Cardiac muscle cell (in vitro differentiated cells and primary cell): ENCODE results near the gene GAS2. TPM values are rescaled to one million over a fixed set of nuclear protein-coding genes. Genes with fewer than 3 reads are reported as not detected.

Experiments used
- DNase-seq, 2 donors: peaks; one replicate each; pipeline versions ENCODE4 v3.0.0 to v3.0.0-alpha.2; 2010 to 2017; ENCODE audit warnings: low read depth in 1 of 2, low spot score in 1 of 2
- H3K27ac ChIP-seq: fragments of 200-600 bp; sonication (generic); 2 replicates; pipeline ENCODE4 v1.5.1; 2016
- H3K27me3 ChIP-seq: fragments of 200-600 bp; sonication (generic); 2 replicates; pipeline ENCODE4 v1.6.0; 2016; ENCODE audit warnings: control low read depth
- H3K36me3 ChIP-seq: fragments of 200-600 bp; sonication (generic); 2 replicates; pipeline ENCODE4 v1.5.1; 2016; ENCODE audit warnings: control low read depth
- H3K4me1 ChIP-seq: fragments of 200-600 bp; sonication (generic); 2 replicates; pipeline ENCODE4 v1.8.1; 2017; ENCODE audit warnings: low read depth, mild to moderate bottlenecking, mixed run types
- H3K4me3 ChIP-seq: fragments of 200-600 bp; sonication (generic); 2 replicates; pipeline ENCODE4 v1.5.1; 2016; ENCODE audit warnings: mild to moderate bottlenecking
- H3K9me3 ChIP-seq: fragments of 200-600 bp; sonication (generic); 2 replicates; pipeline ENCODE4 v1.5.1; 2017; ENCODE audit warnings: low read depth, mild to moderate bottlenecking, control low read depth
- CTCF ChIP-seq: IDR thresholded peaks from 2 replicates; pipeline ENCODE4 v1.5.1; 2012; ENCODE audit warnings: low read depth, mild to moderate bottlenecking, low read length
- polyA plus RNA-seq: library from polyadenylated mRNA; unstranded; fragments of >200 nt; fragmentation: Nextera tagmentation; extraction: Ambion mirVana; gene quantifications from 2 replicates; pipeline ENCODE4 v1.2.1, GENCODE V29; 2016
- total RNA-seq: library from RNA; depleted of rRNA; stranded (reverse); fragments of >200 nt; gene quantifications from 2 replicates; pipeline ENCODE4 v1.2.3, GENCODE V29; 2016

The GAS2 gene
- total and polyA plus RNA-seq, 2 experiments from 2014 or later: 6.2 to 9.6 TPM

DNA sequence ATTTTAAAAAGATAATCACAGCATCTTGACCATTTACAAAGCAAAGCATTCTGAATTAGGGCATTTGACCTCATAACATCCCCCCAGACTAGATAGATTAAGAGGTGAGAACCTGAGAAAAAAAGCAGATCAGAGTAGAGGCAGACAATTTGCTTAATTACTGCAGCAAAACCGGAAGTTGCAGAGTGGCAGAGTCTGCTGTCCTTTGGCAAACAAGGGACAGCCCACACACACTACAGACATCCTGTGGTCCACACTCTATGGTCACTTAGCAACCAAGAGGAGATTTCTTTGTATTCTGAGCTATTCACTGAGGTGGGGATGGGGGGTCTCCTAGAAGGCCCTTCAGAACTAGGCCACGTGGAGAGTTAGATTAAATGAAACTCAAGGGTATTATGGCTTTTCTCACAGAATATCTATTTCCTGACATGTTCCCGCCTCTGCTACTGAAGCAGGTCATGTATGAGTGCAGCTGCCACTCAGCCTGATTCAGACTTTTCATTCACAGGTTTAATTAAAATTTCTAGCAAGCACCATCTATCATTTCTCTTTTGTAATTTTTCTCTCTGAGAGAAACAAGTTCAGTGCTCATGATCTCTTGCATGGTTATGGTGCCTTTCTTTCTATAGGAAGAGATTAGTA lies 114.7 kb downstream of the GAS2 start:
- H3K27me3 ChIP-seq: no peaks in the 10 kb centered on the region
- no peak overlapping the region for H3K27ac ChIP-seq
- DNase-seq: no peak
- no peaks in the 10 kb centered on the region for H3K36me3 ChIP-seq
- H3K9me3 ChIP-seq: no peaks in the 10 kb centered on the region
- H3K4me3 ChIP-seq: no peak overlapping the region
- no peak for TF ChIP-seq CTCF
- no peaks in the 10 kb centered on the region for H3K4me1 ChIP-seq

DNA sequence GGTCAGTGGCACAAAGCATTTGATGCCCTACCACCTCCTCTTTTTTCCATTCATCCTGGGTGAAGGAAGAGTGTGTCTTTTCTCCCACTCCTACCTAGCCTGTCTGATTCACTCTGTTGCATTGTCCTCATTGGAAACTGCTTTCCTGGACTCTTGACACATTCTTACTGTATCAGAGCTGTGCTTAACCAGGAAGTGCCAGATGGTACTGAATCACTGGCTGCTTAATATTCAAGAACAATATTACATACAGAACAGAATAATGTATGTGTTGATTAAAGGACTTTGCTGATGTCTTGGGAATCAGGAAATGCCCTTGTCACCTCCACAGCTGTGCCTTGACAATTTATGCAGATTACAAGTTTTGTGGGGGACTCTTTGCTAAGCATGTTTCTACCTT lies 118.8 kb downstream of the GAS2 start:
- DNase-seq: peak in 1 of 2 donors; percentile 63
- H3K27ac ChIP-seq: no peak overlapping the region
- H3K9me3 ChIP-seq: no peaks in the 10 kb centered on the region
- H3K4me1 ChIP-seq: no peaks in the 10 kb centered on the region
- TF ChIP-seq CTCF: no peak
- H3K36me3 ChIP-seq: no peaks in the 10 kb centered on the region
- H3K27me3 ChIP-seq: no peaks in the 10 kb centered on the region
- no peak overlapping the region for H3K4me3 ChIP-seq

DNA sequence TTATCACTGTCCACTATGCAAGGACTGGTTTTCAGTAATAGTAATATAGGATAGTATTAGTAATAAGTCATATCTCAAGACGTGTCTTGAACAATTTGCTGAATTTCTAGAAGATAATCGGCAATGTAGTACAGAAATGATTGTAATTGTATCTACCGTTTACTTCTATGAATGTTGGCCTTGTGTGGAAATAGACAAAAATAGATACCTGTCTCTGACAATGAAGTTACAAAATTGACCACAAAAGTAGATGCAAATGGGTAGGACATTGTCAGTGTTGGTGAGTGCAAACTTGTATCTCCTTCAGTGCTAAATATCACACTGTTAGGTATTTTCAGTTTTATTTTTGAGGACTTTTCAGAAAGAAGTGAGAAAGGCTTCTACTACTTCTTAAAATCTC lies 120.1 kb downstream of the GAS2 start:
- H3K4me1 ChIP-seq: no peaks in the 10 kb centered on the region
- no peaks in the 10 kb centered on the region for H3K27me3 ChIP-seq
- no peak overlapping the region for H3K4me3 ChIP-seq
- no peaks in the 10 kb centered on the region for H3K36me3 ChIP-seq
- DNase-seq: no peak
- no peak for TF ChIP-seq CTCF
- no peaks in the 10 kb centered on the region for H3K9me3 ChIP-seq
- H3K27ac ChIP-seq: no peak overlapping the region

DNA sequence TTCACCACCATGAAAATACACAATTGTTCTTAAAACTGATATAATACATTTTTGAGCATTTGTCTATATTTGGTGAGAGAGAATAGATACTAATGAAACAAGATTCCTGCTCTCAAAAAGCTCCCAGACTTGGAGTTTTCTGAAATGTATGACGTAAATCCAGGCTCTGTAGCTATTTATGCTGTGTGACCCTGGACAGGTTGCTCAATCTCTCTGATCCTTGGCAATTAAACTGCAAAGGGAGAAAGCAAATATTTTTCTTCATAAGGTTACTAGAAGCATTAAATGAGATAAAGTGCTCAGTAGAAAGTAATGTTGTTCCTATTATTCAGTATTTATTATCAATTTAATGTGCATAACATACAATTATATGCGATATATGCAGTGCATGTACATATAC lies 120.6 kb downstream of the GAS2 start:
- Histone ChIP-seq H3K27me3 (no peaks in the 10 kb centered on the region), H3K36me3 (no peaks in the 10 kb centered on the region), H3K27ac (no peak overlapping the region), H3K4me1 (no peaks in the 10 kb centered on the region), H3K9me3 (no peaks in the 10 kb centered on the region), H3K4me3 (no peak overlapping the region)
- DNase-seq: no peak
- TF ChIP-seq CTCF: no peak

DNA sequence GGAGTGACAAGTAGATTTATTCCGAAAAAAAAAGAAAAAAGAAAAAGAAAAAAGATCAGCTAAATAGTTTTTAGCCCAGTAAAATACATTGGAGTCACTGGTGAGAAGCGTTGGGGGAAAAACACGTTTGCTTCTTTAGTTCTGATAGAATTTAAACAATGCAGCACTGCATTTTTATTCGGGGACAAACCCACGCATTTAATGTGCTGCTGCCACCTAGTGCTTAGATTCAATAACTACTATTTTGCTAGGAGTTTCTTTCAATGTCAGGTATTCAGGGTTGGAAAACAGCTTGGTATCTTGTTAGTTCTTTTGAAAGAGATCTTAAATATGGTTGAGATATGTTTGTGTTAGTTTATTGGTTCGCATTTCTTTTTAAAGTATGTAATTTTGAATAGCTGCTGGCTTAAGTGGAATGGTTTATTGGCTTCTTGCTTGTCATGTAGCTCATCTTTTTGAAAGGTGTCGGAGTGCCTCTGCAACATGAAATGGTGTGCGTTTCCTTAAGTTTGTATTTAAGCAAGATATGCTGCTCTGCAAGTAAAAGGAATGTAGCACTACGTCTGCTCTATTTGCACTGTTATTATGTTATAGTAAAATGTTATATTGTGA lies 121.2 kb downstream of the GAS2 start:
- no peaks in the 10 kb centered on the region for H3K9me3 ChIP-seq
- DNase-seq: peak; percentile 68 to 71

More for the DNA sequence above, 121.2 kb downstream of the GAS2 start:
- TF ChIP-seq CTCF: peak; percentile 70
- H3K36me3 ChIP-seq: no peaks in the 10 kb centered on the region
- H3K27me3 ChIP-seq: no peaks in the 10 kb centered on the region
- H3K4me3 ChIP-seq: no peak overlapping the region
- no peaks in the 10 kb centered on the region for H3K4me1 ChIP-seq
- H3K27ac ChIP-seq: no peak overlapping the region
